Mesodermal cell (in vitro differentiated cells): Measurements from ENCODE around the gene WDR75.

Source experiments
- H3K27ac ChIP-seq: 2 replicates; pipeline ENCODE4 v1.7.0; 2013; ENCODE audit warnings: mild to moderate bottlenecking, low read depth, low read length, moderate library complexity; ENCODE audit not compliant: severe bottlenecking
- H3K36me3 ChIP-seq: 2 replicates; pipeline ENCODE4 v1.7.1; 2013; ENCODE audit warnings: mild to moderate bottlenecking, low read length, moderate library complexity; ENCODE audit not compliant: control insufficient read depth, insufficient read depth
- H3K4me1 ChIP-seq: one replicate; pipeline ENCODE4 v1.7.1; 2013; ENCODE audit warnings: mild to moderate bottlenecking, low read length; ENCODE audit not compliant: insufficient read depth, control insufficient read depth, poor library complexity, severe bottlenecking
- H3K4me3 ChIP-seq: 2 replicates; pipeline ENCODE4 v1.7.0; 2013; ENCODE audit warnings: low read length, control low read depth, mild to moderate bottlenecking; ENCODE audit not compliant: insufficient read depth, poor library complexity, severe bottlenecking; ENCODE audit errors: extremely low read depth
- H3K9me3 ChIP-seq: 2 replicates; pipeline ENCODE4 v1.7.1; 2013; ENCODE audit warnings: mild to moderate bottlenecking, low read length, moderate library complexity; ENCODE audit not compliant: control insufficient read depth
- WGBS, 2 experiments: methylation state at CpG; one replicate each; pipeline ENCODE4 v1.1.5; 2013; ENCODE audit warnings: missing lambda C conversion rate in 2 of 2; ENCODE audit not compliant: insufficient coverage in 2 of 2; 5-methylcytosine and 5-hydroxymethylcytosine counted together

WDR75 gene

DNA sequence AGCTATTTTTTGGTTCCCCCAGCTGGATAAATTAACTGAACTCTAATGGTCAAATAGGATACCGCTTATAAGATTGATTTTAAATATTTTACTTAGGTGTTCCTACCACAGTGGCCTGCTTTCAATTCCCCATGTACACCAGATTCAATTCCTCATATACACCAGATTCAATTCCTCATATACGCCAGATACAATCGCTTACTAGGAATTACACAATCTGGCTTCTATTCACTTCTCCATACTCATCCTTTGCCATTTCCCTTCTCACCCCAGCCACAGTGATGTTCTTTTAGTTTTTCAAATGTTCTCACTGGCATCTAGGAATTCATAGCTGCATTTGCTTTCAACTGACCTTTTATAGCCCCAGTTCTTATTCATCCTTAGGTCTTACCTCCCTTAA is 72.8 kb downstream of the WDR75 start:
- H3K36me3 ChIP-seq: no peaks in the 10 kb centered on the region
- WGBS, 2 experiments: 89 to 94% methylated on average over 2 of the region's 3 CpGs
- H3K4me1 ChIP-seq: no peaks in the 10 kb centered on the region
- no peak overlapping the region for H3K27ac ChIP-seq
- H3K4me3 ChIP-seq: no peak overlapping the region
- no peaks in the 10 kb centered on the region for H3K9me3 ChIP-seq

DNA sequence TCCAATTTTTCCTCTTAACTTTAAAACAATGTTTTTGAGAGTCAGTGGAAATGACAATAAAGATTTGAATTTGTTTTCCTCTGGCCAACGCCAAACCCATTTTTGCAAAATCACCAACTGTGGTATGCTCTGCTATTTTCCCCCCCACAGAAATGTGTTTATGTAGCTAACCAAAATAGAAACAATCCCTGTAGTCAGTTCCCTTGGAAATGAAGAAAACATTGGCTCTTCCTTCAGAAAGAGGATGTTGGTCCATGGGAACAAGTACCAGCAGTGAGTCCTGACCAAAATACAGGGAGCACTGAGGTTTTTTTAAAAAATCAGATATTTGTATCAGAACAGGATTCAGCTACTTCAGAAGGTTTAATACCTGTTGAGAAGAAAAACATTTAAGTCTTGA is 74.0 kb downstream of the WDR75 start:
- Histone ChIP-seq H3K4me3 (no peak overlapping the region), H3K36me3 (no peaks in the 10 kb centered on the region), H3K9me3 (no peaks in the 10 kb centered on the region), H3K4me1 (peaks cover 6% of the 10 kb centered on the region), H3K27ac (no peak overlapping the region)
- no CpG with 5 or more reads among the region's 1 CpG for WGBS, 2 experiments

DNA sequence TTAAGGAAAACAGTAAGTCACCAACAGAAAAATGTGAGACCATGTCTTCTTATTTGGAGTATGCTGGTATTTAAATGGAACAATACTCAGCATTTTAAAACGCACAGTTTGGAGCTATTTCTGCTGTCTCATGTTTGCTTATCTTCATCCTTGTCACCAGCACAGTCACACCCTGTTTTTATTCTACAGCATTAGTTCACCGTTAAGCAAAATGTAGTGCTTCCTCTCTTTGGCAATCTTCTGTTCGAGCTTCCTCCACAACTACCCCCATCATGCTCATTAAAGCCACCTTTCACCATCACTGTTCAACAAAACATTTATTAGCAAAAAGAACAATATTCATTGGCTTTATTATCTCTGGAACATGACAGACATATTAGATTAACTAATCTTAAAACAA is 75.3 kb downstream of the WDR75 start:
- WGBS, 2 experiments: 90% methylated on average over 3 of the region's 3 CpGs; no CpG with 5 or more reads in 1 of the 2 experiments
- Histone ChIP-seq H3K4me1 (peaks cover 7% of the 10 kb centered on the region), H3K36me3 (no peaks in the 10 kb centered on the region), H3K9me3 (no peaks in the 10 kb centered on the region), H3K27ac (no peak overlapping the region), H3K4me3 (no peak overlapping the region)

DNA sequence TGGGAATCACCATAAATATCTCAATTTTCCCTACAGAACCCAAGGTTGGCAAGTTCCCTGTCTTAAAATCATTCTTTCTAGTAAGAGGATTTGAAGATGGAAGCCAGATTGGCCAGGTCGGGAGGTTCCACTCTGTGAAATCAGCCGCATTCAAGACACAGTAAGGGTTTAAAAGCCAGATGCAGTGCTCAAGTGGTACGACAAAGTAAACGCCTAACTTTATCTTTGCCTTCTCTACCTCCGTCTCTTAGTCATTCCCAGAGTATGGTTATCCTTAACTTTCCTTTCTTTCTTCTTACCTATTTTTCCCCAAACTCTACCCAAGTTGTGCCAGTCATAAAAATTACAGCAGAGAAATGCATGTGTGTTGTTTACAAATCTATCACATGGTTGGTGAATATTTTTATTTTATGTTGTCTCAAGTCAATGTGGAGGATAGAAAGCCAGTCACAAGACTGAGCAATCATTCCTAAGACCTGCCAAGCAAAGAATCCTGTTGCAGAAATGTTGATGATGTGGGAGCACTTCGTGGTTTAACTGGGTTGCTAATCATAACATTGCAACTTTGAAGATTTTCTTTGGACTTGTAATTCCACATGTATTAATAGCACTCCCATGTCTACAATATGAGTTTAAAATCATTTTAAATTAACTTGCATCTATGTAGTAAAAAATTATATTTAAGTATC is 76.7 kb downstream of the WDR75 start:
- WGBS, 2 experiments: 81 to 90% methylated on average over 4 to 5 of the region's 6 CpGs
- Histone ChIP-seq H3K4me3 (no peak overlapping the region), H3K4me1 (peaks cover 7% of the 10 kb centered on the region), H3K9me3 (no peaks in the 10 kb centered on the region), H3K27ac (no peak overlapping the region), H3K36me3 (no peaks in the 10 kb centered on the region)

DNA sequence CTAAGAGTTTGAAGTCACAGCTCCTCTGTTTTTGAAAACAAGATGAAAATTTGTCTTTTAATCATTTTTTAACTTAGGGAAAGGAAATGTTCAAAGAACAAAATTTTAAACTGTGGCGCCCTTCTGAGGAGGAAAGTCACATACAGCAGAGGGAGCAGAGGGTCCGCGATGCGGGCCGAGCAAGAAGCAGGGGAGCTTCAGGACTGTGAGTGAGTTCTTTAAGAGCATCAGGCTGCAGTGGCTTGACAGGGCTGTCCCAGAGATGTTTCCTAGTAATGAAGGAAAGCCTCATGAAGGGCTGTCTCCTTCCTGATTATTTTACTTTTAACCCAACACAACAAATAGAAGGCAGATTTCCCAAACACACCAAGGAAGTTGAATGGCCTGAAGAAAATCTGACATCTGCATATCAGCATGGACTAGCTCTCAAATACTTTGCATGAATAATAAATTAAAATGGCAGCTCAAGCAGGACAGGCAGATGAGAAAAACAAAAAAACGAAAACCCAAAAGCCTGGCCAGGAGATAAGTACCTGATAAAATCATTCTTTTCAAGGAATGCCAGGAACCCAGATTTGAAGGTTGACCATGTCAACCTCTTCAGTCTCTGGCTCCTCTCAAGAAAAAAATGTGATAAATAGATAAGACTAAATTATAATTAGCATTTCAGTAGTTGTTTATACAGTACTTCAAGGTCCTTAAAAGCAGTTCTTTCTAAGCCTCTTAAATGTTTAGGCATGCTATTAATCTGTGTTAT is 78.5 kb downstream of the WDR75 start:
- WGBS, 2 experiments: 66 to 74% methylated on average over 5 to 6 of the region's 6 CpGs
- Histone ChIP-seq H3K9me3 (no peaks in the 10 kb centered on the region), H3K27ac (peak overlapping the region; percentile 43), H3K4me3 (no peak overlapping the region), H3K36me3 (no peaks in the 10 kb centered on the region), H3K4me1 (peaks cover 7% of the 10 kb centered on the region)

DNA sequence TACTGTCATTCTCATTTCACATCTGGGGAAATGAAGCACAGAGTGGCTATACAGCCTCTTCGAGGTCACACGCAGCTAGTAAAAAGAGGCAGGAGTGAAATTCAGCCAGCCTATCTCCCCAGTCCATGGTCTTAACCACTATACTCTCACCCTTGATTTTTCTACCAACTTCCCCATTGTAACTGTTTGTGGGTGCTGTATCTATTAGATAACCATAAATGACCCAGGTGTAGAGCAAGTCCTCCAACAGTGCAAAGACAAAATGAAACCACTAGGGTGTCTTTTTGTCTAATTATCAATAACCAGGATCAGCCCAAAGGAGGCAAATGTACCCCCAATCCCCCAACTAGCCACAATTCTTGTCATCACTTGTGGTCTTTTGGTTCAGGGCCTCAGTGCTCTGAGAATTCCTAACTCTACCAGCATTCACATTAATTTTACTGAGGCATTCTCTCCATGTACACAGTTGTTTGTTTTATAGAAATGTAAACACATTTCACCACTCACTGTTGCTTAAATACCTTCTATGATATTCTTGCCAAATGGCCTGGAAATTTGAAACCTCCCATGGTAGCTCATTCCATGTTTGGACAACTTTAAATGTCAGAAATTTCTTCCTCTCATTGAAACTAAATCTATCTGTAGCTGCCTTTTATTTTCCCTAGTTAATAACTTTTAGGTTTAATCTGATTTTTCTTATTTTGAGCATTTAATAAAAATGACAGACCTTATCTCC is 80.6 kb downstream of the WDR75 start:
- WGBS, 2 experiments: no CpG with 5 or more reads among the region's 2 CpGs

DNA sequence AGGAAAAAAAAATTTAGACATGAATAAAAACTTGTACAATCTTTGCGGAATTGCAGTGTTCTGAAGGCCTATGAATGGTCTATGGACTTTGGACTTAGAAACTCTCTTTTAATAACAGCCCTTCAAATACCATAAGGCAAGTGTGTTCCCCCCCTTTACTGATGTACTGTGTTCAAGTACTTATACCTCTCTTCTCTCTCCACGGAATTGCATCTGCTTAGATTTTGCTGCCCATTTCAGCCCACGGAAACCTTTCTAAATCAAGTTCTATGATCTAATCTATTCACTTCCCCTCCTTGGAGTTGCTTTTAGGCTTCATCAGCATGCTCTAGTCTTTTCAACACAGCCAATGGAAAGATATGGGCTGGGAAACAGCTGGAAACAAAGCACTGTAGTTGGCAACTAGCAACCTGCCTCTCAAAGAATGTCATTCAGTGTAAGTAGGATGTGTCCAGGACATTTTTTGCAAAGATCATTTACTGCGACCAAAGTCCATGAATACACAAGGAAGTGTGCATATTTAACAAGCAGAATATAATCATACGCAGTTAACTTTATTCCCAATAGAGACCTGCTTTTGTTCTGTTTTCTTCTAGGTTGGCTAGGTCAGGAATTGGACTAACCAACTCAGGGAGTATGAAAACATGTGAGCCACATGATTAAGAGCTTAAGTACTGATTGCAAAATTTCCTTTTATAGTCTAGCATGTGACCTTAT is 81.3 kb downstream of the WDR75 start:
- WGBS, 2 experiments: 80 to 97% methylated on average over 2 to 4 of the region's 5 CpGs
- H3K4me1 ChIP-seq: peaks cover 7% of the 10 kb centered on the region
- H3K36me3 ChIP-seq: no peaks in the 10 kb centered on the region
- H3K27ac ChIP-seq: no peak overlapping the region
- no peak overlapping the region for H3K4me3 ChIP-seq
- no peaks in the 10 kb centered on the region for H3K9me3 ChIP-seq

More for the DNA sequence above, 80.6 kb downstream of the WDR75 start:
- Histone ChIP-seq H3K27ac (no peak overlapping the region), H3K4me1 (peaks cover 7% of the 10 kb centered on the region), H3K36me3 (no peaks in the 10 kb centered on the region), H3K9me3 (no peaks in the 10 kb centered on the region), H3K4me3 (no peak overlapping the region)

DNA sequence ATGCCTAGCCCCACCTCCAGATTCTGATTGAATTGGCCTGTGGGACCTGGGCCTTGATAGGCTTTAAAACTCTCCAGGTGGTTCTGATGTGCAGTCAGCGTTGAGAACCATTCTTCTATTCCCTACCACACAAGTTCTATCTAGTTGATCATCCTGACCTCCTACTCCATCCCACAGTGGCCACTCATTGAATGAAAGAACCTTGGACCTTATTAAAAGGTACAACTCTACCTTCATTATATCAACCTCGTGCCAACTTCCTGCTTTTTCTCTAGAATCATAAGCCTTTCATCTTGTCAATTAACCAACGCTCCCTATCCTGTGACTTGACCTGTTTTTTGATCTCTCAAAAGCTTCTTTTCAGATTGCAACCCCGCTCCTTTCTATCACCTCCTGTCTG is 83.5 kb downstream of the WDR75 start:
- no peak overlapping the region for H3K4me3 ChIP-seq
- no peaks in the 10 kb centered on the region for H3K36me3 ChIP-seq
- WGBS, 2 experiments: 96 to 100% methylated on average over 4 of the region's 4 CpGs

More for the DNA sequence above, 83.5 kb downstream of the WDR75 start:
- Histone ChIP-seq H3K9me3 (no peaks in the 10 kb centered on the region), H3K4me1 (peaks cover 6% of the 10 kb centered on the region), H3K27ac (no peak overlapping the region)
